NCI-H446 treated with DMSO at 0.1 percent for 48 hours (cell line): ENCODE measurements around the gene GLUD1.
"Not testable (repeated sequence)": the region's sequence is repeated elsewhere in the genome, so short reads cannot be mapped to it uniquely, and the experiment has no call there.

ENCODE experiments used
- DNase-seq: peaks from one replicate; lab custom pipeline; 2025; lab: John Stamatoyannopoulos, UW

The GLUD1 gene

DNA sequence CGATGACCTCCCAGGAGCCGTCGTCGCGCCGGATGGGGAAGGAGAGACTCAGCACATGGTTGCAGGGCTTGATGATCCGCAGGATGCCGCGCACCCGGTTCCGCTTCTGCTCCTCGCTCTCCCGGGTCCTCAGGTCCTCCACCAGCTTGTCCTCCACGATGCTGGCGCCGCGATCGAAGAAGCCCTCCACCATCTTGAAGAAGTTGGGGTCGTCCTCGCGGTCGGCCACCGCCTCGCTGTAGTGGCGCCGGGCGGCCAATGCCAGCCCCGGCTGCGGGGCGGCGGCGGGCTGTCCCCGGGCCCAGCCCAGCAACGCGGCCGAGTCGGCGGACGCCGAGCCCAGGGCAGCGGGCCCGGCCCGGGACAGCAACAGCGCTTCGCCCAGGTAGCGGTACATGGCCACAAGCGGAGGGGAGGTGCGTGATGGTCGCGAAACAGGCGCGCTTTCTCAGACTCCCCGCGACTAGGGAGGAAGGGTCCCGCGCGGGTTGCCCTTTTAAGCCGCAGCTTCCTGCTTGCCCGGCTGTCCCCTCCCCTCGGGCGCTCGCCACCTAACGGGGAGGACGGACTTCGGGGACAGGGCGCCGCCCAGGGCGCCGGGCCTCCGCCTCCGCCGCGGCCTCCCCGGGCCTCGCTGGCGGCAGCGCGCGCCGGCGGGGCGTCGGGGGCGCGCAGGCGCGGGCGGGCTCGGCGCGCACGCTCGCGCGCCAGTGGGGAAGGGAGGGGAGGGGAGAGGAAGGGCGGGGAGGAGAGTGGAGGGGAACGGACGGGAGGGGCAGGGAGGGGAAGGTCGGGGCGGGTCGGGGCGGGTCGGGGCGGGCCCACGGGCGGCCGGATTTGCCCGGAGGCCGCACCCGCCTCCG, at the start of gene GLUD1, which contains the start of gene SHLD2:
Gene GLUD1 (minus strand): TSS at position 471 of the 863 bp plus-strand sequence. CDS start 74 bp downstream, at position 397.
Gene SHLD2 (plus strand): TSS at position 834 of the 863 bp plus-strand sequence. CDS start 56,149 bp downstream, outside the sequence.
- peak; percentile 67 for DNase-seq

DNA sequence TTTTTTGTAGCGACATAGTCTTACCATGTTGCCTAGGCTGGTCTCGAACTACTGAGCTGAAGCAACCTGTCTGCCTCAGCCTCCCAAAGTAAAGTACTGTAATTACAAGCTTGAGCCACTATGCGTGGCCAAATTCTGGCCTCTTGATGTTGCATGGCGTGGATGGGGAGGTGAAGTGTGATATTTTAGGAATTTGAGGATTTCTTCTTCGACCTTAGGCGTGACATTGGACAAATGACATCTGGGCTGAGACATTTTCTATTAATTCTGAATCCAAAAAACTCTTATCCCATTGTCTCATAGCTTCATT, 48.4 kb upstream of the GLUD1 start:
- not testable (repeated sequence) for DNase-seq

DNA sequence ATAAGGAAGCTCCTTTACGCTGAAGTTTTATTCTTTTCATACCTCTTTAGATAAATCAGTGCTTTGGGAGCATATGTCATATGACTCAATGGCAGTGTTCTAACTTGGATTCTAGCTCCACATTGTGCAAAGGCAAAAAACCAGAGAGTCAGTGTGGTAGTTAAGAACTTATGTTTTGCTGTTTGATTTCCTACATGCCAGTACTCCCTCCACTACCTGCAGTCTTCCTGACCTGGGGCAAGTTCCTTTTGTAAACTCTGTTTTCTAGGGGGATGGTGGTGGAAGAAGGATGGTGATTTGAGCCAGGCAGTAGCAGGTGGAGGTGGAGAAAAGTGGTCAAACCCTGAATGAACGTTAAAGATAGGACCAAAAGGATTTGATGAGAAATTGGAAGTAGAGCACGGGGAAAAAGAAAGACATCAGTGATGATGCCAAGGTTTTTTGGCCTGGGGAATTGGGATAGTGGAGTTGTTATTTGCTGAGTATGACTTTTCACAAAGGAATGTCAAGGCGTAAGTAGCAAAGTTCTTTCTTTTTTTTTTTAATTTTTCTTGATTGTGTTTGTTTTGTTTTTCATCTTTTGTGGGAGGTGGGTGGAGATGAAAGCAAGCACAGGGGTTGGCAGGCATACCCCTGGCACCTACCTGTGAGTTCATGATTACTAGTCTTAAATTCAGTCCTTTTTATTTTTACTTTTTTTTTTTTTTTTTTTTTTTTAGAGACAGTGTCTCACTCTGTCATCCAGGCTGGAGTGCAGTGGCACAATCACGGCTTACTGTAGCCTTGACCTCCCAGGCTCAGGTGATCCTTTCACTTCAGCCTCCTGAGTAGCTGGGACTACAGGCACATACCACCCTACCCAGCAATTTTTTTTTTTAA, 47.8 kb upstream of the GLUD1 start:
- DNase-seq: not testable (repeated sequence)

DNA sequence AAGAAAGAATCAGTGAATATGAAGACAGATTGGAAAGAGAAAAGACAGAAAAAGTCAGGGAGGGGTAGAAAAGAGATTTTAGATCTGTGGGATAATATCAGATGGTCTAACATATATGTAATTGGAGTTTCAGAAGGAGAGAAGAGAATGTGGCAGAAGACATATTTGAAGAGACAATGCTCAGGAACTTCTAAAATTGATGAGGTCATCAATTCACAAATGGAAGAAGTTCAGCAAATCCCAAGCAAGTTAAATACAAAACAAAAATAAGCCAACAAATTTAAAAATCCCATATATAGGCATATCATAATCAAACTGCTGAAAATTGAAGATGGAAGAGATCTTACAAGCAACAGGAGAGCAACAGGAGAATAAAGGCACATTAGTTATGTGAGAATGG, 42.8 kb upstream of the GLUD1 start:
- DNase-seq: not testable (repeated sequence)

DNA sequence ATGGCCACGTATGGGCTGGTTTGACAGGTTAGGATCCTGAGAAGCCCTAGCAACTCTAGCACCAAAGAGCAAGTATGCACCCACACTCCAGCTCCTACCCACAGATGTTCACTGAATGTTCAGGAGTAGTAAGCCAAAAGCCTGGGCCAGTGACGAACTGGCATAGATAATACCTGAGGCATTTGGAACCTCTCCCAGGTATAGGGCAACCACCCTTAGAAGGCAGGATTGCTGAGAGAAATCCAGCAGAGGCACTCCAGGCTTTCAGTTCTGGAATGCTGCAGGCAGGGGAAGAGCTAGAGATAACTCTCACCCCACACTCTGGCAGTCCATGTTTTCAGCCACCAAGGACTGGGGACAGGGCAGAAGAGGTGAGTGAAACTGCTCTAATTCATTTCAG, 39.8 kb upstream of the GLUD1 start:
- not testable (repeated sequence) for DNase-seq

DNA sequence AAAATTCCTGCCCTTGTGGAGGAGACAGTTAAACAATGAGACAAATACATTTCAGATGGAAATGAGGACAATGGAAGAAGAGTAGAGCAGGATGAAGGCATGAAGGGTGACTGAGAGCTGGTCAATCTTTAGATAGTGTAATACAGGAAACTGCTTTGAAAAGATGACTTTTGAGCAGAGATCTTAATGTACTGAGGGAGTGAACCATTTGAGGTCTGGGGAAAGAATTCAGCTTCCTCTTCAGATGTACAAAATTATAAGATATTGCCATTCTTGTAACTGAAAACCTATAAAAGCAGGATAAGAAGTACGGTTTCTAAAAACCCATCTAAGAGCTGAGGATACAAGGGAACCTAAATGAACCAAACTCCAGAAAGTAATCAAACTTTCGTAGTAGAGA, 39.3 kb upstream of the GLUD1 start:
- not testable (repeated sequence) for DNase-seq

DNA sequence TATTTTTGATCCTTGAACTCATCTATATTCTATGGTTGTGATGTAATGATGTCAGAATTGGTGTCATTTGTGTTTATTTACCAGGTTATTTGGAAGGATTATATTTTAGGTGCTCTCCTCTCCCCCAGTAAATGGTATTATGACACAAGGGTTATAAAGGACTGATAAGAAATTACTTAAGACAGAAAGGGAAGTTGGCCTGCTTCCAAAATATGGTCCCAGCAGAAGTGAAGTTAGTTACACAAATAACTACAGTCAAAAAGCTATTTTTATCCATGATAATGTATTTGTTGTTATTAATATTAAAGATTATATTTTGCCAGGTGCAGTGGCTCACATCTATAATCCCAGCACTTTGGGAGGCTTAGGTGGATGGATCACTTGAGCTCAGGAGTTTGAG, 37.5 kb upstream of the GLUD1 start:
- not testable (repeated sequence) for DNase-seq

DNA sequence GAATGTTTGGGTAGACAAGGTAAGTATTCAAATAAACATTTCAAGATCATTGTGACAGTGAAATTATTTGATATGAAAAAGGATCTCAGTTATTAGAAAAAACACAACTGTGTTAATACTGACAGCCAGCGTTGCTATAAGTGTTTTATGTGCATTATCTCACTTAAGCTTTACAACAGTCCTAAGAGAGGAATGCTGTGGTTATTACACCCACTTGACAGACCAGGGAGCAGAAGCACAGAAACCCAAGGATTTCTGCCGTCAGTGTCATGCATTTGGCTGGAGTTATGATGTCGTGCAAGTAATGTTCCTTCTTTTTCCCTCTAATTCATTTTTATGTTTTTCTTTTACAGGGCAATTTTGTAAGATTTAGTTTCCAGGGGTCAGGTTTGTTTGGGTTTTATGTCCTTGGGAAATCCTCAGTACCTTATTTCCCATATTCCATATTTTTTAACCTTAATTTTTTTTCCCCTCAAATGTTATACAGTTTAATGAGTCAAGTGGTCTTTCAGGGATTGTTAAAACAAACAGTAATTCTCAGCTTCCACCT, 33.0 kb upstream of the GLUD1 start:
- not testable (repeated sequence) for DNase-seq

DNA sequence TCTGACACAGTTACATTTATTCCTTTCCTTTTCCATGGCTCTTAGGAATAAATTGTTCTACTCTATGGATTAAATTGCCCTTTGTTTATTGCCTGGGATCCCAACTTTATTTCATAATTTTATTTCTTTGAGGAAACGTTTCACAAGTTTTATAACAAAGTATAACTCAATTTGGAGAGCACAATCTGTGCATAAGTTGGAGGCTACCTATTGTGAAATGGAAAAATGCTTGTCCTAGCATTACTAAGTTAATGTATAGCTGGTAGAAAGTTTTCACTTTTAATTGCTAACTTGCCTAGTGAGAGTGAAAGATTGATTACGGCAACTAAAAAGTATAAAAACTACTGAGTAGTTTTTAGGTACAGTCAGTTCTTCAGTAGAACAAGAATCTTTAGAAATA, 32.4 kb upstream of the GLUD1 start:
- DNase-seq: not testable (repeated sequence)

DNA sequence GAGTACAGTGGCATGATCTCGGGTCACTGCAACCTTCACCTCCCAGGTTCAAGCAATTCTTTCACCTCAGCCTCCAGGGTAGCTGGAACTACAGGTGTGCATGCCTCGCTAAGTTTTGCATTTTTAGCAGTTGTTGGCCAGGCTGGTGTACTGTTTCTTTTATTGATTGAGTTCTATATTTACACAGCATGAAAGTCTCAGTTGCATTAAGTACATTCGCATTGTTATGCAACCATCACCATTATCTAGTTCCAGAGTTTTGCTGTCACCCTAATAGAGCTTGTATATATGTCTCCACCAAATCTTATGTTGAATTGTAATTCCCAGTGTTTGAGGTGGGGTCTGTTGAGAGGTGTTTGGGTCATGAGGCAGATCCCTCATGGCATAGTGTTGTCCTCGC, 28.7 kb upstream of the GLUD1 start:
- not testable (repeated sequence) for DNase-seq

DNA sequence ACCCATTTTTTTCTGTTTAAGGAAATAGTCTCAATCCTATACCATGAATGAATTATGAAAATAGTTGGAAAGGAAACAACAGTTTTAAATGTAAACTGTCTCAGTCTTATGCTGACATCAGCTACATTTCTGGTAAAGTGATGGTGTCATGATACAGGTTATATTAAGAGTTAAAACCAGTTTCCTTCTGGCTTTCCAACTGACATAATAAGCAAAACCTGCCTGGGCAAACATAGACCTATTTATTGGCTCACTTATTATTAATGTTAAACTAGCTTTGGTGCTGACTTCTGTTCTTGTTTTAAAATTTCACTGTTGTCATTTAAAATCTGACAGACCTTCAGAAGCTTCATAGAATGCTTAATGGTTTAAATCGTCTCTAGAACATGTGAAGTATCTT, 24.4 kb upstream of the GLUD1 start:
- DNase-seq: not testable (repeated sequence)

DNA sequence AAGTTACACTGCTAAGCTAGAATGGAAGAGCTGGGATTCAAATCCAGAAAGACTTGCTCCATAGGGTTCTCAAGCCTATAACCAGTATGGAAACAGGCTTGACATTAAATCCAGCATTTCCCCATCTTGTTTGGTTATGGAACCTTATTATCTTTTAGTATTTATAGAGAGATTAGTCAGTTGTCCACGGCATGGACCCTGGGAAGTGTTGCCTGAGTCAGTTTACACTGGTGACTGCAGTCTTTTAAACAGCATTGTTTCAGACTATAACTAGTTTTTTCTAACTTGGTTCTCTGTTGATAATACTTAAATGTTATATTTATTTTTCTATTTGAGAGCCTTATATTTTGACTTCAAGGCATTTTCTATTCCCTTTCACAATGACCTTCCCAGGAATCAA, 23.5 kb upstream of the GLUD1 start:
- not testable (repeated sequence) for DNase-seq

DNA sequence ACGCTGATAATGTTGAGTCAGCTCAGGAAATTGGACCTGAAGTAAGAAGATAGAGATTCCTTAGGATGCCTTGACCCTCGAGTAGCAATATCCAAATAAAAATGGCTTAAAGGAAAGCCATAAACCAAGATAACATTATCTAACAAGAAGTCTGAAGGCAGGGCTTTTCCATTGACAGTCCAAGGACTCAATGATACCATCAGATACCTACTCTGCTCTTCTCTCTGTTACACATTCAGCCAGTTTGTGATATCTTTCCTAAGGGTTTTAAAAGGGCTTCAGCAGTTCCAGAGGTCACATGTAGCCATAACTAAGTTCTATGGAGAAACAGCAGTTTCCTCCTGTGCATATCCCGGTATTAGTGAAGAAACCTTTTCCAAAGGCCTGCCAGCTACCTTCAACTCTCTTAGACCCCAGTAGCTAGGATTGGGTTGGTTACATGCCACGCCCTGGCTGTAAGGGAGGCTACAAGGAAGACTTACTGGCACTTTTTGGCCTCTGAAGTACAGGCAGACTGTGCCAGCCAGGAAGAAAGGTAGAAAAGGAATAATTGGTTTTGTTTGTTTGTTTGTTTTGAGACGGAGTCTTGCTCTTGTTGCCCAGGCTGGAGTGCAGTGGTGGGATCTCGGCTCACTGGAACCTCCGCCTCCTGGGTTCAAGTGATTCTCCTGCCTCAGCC, 10.9 kb upstream of the GLUD1 start:
- DNase-seq: no peak

DNA sequence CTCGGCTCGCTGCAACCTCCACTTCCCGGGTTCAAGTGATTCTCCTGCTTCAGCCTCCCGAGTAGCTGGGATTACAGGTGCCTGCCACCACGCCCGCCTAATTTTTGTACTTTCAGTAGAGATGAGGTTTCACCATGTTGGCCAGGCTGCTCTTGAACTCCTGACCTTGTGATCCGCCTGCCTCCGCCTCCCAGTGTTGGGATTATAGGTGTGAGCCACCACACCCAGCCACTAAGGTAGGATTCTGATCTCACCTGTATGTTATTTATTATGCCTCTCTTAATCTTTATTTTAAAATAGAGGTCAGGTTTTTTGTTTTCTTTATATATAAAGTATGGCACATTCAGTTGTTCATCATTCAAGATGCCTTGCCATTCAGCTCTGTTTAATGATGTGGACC, 10.1 kb upstream of the GLUD1 start:
- not testable (repeated sequence) for DNase-seq

DNA sequence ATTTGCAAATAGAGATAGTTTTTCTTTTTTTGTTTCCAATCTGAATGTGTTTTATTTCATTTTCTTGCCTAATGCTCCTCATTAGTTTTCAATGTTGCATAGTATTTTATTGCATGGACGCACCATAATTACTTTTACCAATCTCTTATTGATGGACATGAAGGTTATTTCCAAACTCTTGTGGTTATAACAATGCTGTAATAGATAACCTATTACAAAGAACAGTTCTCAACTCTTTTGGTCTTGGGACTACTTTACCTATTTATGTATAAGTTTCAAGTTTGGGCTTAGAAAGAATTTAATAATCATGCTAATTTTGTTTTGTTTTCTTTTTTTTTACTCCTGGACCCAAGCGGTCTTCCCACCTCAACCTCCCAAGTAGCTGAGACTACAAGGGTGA, 7.4 kb upstream of the GLUD1 start:
- no peak for DNase-seq

DNA sequence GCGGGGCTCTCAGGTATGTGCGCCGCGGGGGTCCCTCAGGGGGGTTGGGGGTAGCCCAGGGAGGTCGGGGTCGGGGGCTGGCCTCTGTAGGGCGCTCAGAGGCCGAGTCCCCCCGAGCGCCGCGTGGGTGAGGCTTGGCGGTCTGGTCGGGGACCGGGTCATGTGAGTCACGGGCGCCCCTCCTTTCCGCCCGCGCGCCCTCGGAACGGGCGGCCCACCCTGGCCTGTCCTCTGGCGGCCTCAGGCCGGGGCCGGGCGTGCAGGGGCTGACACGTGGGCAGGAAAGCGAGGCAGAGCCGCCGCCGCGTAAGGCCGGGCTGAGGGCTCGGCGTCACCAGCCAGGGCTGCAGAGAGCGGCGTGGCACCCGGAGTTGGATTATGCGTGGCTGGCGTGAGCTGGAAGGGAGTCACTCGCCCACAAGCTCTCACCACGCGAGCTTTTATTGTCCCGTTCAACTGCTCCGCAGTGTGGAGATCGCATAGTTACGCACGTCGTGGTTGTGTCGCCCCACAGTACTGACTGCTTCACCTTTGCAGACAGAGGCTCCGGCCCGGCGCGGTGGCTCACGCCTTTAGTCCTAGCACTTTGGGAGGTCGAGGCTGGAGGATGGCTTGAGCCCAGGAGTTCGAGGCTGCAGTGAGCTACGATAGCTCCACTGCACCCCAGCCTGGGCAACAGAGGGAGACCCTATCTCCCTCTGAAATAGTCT, 748 bp upstream of the GLUD1 start:
- peak; percentile 27 for DNase-seq

DNA sequence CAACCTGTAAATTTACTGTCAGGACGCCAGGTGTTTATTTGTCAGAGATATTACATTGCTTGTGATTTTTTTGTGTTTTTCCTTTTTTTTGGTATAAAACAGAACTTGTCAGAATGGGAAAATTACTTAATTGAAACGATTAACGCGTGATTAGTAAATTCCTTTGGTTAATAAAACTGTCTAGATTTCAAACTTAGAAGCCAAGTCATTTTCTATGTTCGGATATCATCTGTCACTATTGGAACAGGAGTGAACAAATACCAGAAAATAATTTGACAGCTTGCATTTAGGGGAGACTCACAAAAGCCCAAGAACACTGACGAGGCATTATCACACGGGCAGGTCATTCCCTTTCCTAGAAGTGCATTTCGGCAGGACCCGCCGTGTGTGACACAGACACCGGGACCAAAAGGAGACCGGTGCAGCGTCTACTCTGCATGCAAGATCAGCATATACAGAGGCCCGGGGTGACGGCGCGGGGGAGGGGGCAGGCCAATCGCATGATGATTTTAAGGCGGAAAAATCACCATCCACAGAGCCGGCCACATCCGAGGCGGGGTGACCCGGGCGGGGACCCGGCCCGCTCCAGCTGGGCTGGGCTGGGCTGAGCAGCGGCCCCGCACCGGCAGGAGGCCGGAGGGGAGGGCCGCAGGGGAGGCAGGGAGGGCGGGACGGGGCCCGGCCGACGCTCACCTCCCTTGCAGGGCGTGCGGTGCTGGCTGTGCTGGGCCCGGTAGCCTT, 841 bp downstream of the GLUD1 start:
- no peak for DNase-seq

DNA sequence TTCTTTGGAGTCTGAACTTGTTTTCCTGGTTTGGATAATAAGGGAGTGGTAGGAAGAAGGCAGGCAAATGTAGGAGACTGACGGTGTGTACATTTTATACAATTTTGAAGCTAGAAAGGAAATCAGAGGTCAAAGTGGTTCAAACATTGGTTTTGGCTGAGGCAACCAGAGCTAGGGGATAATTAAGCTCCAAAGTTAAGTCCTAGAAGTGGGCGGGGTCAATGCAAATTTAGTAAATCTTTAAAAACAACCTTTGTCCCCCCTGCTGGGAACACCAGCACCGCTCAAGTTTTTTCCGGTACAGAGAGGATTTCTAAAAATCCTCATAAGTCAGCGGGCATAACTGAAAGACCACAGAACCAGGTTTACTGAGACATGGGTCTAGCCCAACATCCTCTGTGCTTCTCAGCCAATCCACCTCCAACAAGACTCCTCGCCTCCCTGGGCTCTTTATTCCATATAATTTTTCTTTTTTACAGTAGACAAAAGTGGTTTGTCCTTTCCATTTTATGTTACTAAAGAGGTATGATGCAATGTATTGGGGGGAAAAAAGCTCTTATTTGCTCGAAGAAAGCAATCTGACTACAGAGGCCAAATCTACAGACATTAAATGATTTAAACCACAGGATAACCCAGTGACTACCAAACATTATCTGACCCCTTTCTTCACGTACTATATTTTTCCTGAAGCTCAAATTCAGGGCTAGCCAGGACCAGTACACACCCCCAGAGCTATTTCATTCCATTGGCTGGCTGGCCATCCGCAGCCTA, 1.6 kb downstream of the GLUD1 start:
- no peak for DNase-seq

DNA sequence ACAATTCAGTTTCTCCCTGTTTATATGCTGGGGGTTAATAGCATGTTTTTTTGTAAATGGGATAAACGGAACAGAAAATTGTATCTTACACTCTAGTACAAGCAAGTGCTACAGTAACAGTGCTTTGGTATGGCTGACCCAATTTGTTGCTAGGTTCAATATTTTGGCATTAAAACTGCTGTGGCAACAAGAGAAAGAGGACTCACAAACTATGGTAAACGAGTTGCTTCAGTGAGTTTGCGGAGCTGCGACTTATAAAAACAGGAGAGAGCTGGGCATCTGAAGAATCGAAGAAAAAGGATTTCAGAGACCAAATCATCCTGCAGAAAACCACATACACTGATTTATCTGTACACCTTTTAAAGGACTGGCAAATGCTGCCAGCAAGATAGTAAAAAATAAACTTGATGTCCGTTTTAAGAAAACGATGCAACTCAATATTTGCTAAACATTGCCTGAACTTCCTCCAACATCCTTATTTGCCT, 2.2 kb downstream of the GLUD1 start:
- no peak for DNase-seq

DNA sequence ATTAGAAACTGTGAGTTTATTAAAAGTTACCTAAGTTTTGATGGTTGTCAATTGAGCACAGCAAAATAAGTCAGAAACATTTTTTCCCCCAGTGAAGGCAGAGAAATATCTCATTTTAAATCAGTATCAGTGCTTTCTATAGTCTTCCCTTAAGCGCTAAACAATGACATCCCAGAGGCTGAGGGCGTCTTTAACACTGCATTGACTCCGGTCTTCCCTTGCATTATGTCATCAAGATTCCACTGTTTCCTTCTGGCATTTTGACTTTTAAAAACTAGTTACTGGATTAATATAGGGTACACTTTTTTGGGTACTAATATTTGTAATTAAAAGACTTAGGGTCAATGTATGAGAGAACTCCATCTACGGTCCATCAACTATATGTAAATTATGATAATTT, 3.9 kb downstream of the GLUD1 start:
- no peak for DNase-seq
